HCT116 (cell line): ENCODE data around the gene NHSL2. TPM values are rescaled to one million over a fixed set of nuclear protein-coding genes. Genes with fewer than 3 reads are reported as not detected.

Experiments used
- ATAC-seq: fragments of 200-7000 bp; cut with Tn5 transposase; 2 replicates; pipeline ENCODE4 v1.9.1; 2020; ENCODE audit warnings: mild to moderate bottlenecking, moderate library complexity
- BruUV-seq: library from RNA; stranded (reverse); fragments of 400-500 nt; replicated peaks from 2 replicates; lab custom pipeline; 2021; lab: Mats Ljungman, UMichigan
- CTCF ChIA-PET: fragments of 300-600 bp; sonication (Branson Sonifier 250); formaldehyde crosslinking; loops from one replicate; lab custom pipeline; 2021; ENCODE audit warnings: antibody characterized with exemption; lab: Charles Lee
- POLR2A ChIA-PET: fragments of 300-600, 350-600 bp; sonication (Branson Sonifier 250); formaldehyde crosslinking; loops from one replicate; lab custom pipeline; 2021; ENCODE audit warnings: antibody characterized with exemption; lab: Charles Lee
- RAD21 ChIA-PET, 2 experiments: fragments of 300-600 bp; sonication (Branson Sonifier 250); formaldehyde crosslinking; loops; one replicate each; lab custom pipeline; 2023; ENCODE audit warnings: low total read pairs in 2 of 2; ENCODE audit not compliant: uncharacterized antibody in 2 of 2, unreplicated experiment in 2 of 2, low non-redundant PET in 1 of 2; lab: Charles Lee
- DNase-seq: peaks from one replicate; pipeline ENCODE4 v3.0.0-alpha.2; 2010; ENCODE audit warnings: low read depth, low spot score
- H2AFZ ChIP-seq: fragments of 200-600 bp; shearing (Covaris generic), sonication (generic); 2 replicates; pipeline ENCODE4 v1.6.1; 2017; ENCODE audit warnings: low read depth, mixed run types, mixed read lengths, antibody characterized with exemption, low read length; ENCODE audit not compliant: poor library complexity, severe bottlenecking
- H3K27ac ChIP-seq: 2 replicates; pipeline ENCODE4 v1.5.1; 2012; ENCODE audit warnings: low read depth, low read length
- H3K27me3 ChIP-seq: fragments of 200-600 bp; sonication (generic); 2 replicates; pipeline ENCODE4 v1.6.1; 2016; ENCODE audit warnings: mixed run types, low read length, mixed read lengths; ENCODE audit not compliant: insufficient read depth
- H3K36me3 ChIP-seq, 2 experiments: fragments of 200-500 bp in 1 of 2; fragments of 200-600 bp in 1 of 2; sonication (Bioruptor generic) in 1 of 2; sonication (generic) in 1 of 2; 2 replicates each; pipeline versions ENCODE4 v1.5.1 to v1.6.1; 2014 to 2016; ENCODE audit warnings: low read length in 2 of 2, inconsistent platforms in 1 of 2, mixed read lengths in 1 of 2, mixed run types in 1 of 2; ENCODE audit not compliant: insufficient read depth in 2 of 2, control insufficient read depth in 1 of 2
- H3K4me1 ChIP-seq, 2 experiments: fragments of 200-600 bp in 1 of 2; sonication (generic) in 1 of 2; 2 replicates each; pipeline versions ENCODE4 v1.5.1 to v1.6.1; 2012 to 2017; ENCODE audit warnings: low read length in 2 of 2, inconsistent platforms in 1 of 2, mild to moderate bottlenecking in 1 of 2, mixed read lengths in 1 of 2, mixed run types in 1 of 2, moderate library complexity in 1 of 2; ENCODE audit not compliant: insufficient read depth in 2 of 2, control insufficient read depth in 1 of 2
- H3K4me2 ChIP-seq: fragments of 200-600 bp; sonication (generic); 2 replicates; pipeline ENCODE4 v1.6.1; 2017; ENCODE audit warnings: mixed run types, low read length, mixed read lengths
- H3K4me3 ChIP-seq, 2 experiments: fragments of 200-600 bp in 1 of 2; sonication (generic) in 1 of 2; replicated peaks in 1 of 2; 2 replicates each; pipeline ENCODE4 v1.5.1; 2011 to 2016; ENCODE audit warnings: low read length in 2 of 2, control low read depth in 1 of 2, low read depth in 1 of 2, mild to moderate bottlenecking in 1 of 2, mixed read lengths in 1 of 2, mixed run types in 1 of 2
- H3K79me2 ChIP-seq: fragments of 200-600 bp; sonication (generic); 2 replicates; pipeline ENCODE4 v1.6.1; 2017; ENCODE audit warnings: mild to moderate bottlenecking, mixed run types, low read length, moderate library complexity, mixed read lengths; ENCODE audit not compliant: insufficient read depth
- H3K9ac ChIP-seq: fragments of 200-600 bp; sonication (generic); 2 replicates; pipeline ENCODE4 v1.6.1; 2016; ENCODE audit warnings: low read length, mixed read lengths
- H3K9me2 ChIP-seq: fragments of 200-600 bp; sonication (generic), shearing (Covaris generic); 2 replicates; pipeline ENCODE4 v1.6.1; 2017; ENCODE audit warnings: mixed run types, mild to moderate bottlenecking, moderate library complexity; ENCODE audit not compliant: insufficient read depth
- H3K9me3 ChIP-seq, 2 experiments: fragments of 200-500 bp in 1 of 2; fragments of 200-600 bp in 1 of 2; sonication (Bioruptor generic) in 1 of 2; sonication (generic) in 1 of 2; 2 replicates each; pipeline ENCODE4 v1.6.1; 2014 to 2017; ENCODE audit warnings: low read length in 2 of 2, mixed read lengths in 2 of 2, inconsistent platforms in 1 of 2, low read depth in 1 of 2, mild to moderate bottlenecking in 1 of 2, mixed run types in 1 of 2, moderate library complexity in 1 of 2; ENCODE audit not compliant: control insufficient read depth in 1 of 2, insufficient read depth in 1 of 2
- H4K20me1 ChIP-seq: fragments of 200-600 bp; sonication (generic), shearing (Covaris generic); 2 replicates; pipeline ENCODE4 v1.6.1; 2017; ENCODE audit warnings: mixed run types, mild to moderate bottlenecking, moderate library complexity; ENCODE audit not compliant: insufficient read depth
- CEBPB ChIP-seq: IDR thresholded peaks from 2 replicates; pipeline ENCODE4 v1.6.1; 2012; ENCODE audit warnings: low read depth
- ELF1 ChIP-seq: IDR thresholded peaks from 2 replicates; pipeline ENCODE4 v1.6.1; 2012; ENCODE audit warnings: low read depth, borderline replicate concordance
- EZH2phosphoT487 ChIP-seq: fragments of 200-600 bp; IDR thresholded peaks from 2 replicates; pipeline ENCODE4 v1.6.1; 2018; ENCODE audit warnings: antibody characterized with exemption, borderline replicate concordance
- POLR2A ChIP-seq: IDR thresholded peaks from 2 replicates; pipeline ENCODE4 v1.7.0; 2011; ENCODE audit warnings: borderline replicate concordance; ENCODE audit not compliant: insufficient read depth, insufficient read length; ENCODE audit errors: extremely low read depth
- POLR2AphosphoS5 ChIP-seq: IDR thresholded peaks from 2 replicates; pipeline ENCODE4 v1.6.1; 2011; ENCODE audit warnings: mild to moderate bottlenecking, low read depth, low read length, moderate library complexity
- REST ChIP-seq: IDR thresholded peaks from 2 replicates; pipeline ENCODE4 v1.6.1; 2012; ENCODE audit warnings: low read depth
- SRF ChIP-seq: IDR thresholded peaks from 2 replicates; pipeline ENCODE4 v1.6.1; 2012; ENCODE audit warnings: low read depth
- ZFX ChIP-seq: fragments of 450-650 bp; IDR thresholded peaks from 2 replicates; pipeline ENCODE4 v1.6.1; 2017
- ZNF274 ChIP-seq: fragments of 200-500 bp; sonication (Bioruptor generic); IDR thresholded peaks from 2 replicates; pipeline ENCODE4 v1.6.1; 2014; ENCODE audit warnings: mild to moderate bottlenecking, low read depth, low read length, inconsistent platforms
- intact Hi-C: fragments of 100-400 bp; cut with micrococcal nuclease; formaldehyde crosslinking; loops from 2 replicates; pipeline ENCODE4 v1.10.0; 2022
- total RNA-seq: library from RNA; stranded (reverse); gene quantifications from one replicate; pipeline ENCODE4 v1.2.1, GENCODE V29; 2021; ENCODE audit not compliant: unreplicated experiment
- TF ChIP-seq, protein P1 (sequence below): IDR thresholded peaks from 2 replicates; pipeline ENCODE4 v1.6.1; 2011; ENCODE audit warnings: mild to moderate bottlenecking, low read length, moderate library complexity; ENCODE audit not compliant: insufficient replicate concordance; ENCODE audit errors: extremely low read depth

NHSL2 gene
- total RNA-seq, 1 experiment from 2014 or later, result 0.22 TPM

DNA sequence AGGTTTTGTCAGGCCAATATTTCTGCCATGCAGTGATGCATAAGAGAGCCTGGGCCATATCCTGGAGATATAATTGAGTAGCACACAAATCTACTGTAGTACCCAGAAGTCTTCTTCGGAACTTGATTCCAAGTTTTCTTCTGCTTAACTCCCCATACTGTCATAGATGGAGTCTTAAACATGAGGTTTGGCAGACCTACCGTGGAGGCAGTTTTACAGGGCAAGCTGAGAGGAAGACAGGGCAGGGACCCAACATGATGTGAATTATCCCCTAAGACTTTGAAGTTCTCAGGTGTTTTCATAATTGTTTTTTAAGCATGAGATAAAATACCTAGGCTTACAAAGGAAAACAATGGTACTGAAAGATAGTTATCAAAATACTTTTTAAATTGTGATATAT lies 18.2 kb downstream of the NHSL2 start:
- Histone ChIP-seq H3K27me3 (no peaks in the 10 kb centered on the region), H3K4me3 (no peak overlapping the region), H4K20me1 (no peaks in the 10 kb centered on the region), H3K9me3 (no peaks in the 10 kb centered on the region), H3K9me2 (no peaks in the 10 kb centered on the region), H3K9ac (no peak overlapping the region), H3K4me1 (peaks cover 2 to 11% of the 10 kb centered on the region in 2 experiments), H3K79me2 (no peaks in the 10 kb centered on the region), H3K36me3 (no peaks in the 10 kb centered on the region)
- intact Hi-C loops, result no loop called here
- DNase-seq (no peak), ATAC-seq (no peak)
- POLR2A ChIA-PET, result no interaction called here
- RAD21 ChIA-PET, result no interaction called here
- CTCF ChIA-PET, result no interaction called here
- TF ChIP-seq ZNF274, result no peak
- no peak for TF ChIP-seq ELF1
- TF ChIP-seq ZFX, result no peak
- TF ChIP-seq, protein P1, sequence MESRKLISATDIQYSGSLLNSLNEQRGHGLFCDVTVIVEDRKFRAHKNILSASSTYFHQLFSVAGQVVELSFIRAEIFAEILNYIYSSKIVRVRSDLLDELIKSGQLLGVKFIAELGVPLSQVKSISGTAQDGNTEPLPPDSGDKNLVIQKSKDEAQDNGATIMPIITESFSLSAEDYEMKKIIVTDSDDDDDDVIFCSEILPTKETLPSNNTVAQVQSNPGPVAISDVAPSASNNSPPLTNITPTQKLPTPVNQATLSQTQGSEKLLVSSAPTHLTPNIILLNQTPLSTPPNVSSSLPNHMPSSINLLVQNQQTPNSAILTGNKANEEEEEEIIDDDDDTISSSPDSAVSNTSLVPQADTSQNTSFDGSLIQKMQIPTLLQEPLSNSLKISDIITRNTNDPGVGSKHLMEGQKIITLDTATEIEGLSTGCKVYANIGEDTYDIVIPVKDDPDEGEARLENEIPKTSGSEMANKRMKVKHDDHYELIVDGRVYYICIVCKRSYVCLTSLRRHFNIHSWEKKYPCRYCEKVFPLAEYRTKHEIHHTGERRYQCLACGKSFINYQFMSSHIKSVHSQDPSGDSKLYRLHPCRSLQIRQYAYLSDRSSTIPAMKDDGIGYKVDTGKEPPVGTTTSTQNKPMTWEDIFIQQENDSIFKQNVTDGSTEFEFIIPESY, result no peak
- TF ChIP-seq CEBPB, result no peak
- no peak for TF ChIP-seq EZH2phosphoT487
- TF ChIP-seq REST, result no peak
- TF ChIP-seq POLR2A, result no peak
- no peak for TF ChIP-seq SRF
- TF ChIP-seq POLR2AphosphoS5, result no peak
- TF ChIP-seq, all 23 proteins: peak for 0
- Histone ChIP-seq H2AFZ (no peak overlapping the region), H3K27ac (no peak overlapping the region), H3K4me2 (no peak overlapping the region)
- BruUV-seq, result no TSS peak
